Measurements from ENCODE around the gene WDR90. TPM values are rescaled to one million over a fixed set of nuclear protein-coding genes. Genes with fewer than 3 reads are reported as not detected.
A peak's percentile ranks its signal among the peaks of the same experiment; 100 is the strongest.

WDR90 gene
- total RNA-seq, 1 experiment from 2014 or later, result 68.2 TPM

- H3K4me3 Mint-ChIP-seq, result peak overlapping the region in 1 of 2 experiments; percentile 50; a peak in 2 of 5 replicates
- Histone ChIP-seq H4K5ac (ENCODE audit: insufficient read length, low read depth, low read length) (no peak overlapping the region), H4K91ac (ENCODE audit: insufficient read length, low read depth, low read length) (no peak overlapping the region), H4K20me1 (ENCODE audit: control insufficient read depth, insufficient read depth, insufficient read length) (no peaks in the 10 kb centered on the region), H3K23me2 (ENCODE audit: insufficient read length, low read depth, low read length, poor library complexity, severe bottlenecking) (no peaks in the 10 kb centered on the region), H3K79me1 (ENCODE audit: insufficient read depth, low read depth, low read length, poor library complexity, severe bottlenecking) (no peaks in the 10 kb centered on the region), H2BK120ac (ENCODE audit: low read depth, low read length, poor library complexity, severe bottlenecking) (no peak overlapping the region), H3T11ph (ENCODE audit: low read length) (no peak overlapping the region), H2BK12ac (ENCODE audit: insufficient read length, low read depth, low read length) (no peak overlapping the region), H4K8ac (replicated peaks; ENCODE audit: insufficient read length, low read depth, low read length) (no peak overlapping the region), H2AFZ (ENCODE audit: low read length) (no peak overlapping the region), H3K9me3 (ENCODE audit: control insufficient read depth, low read depth, low read length) (no peaks in the 10 kb centered on the region), H3K4me2 (ENCODE audit: insufficient read depth, insufficient read length, low read length) (no peak overlapping the region), H2BK5ac (ENCODE audit: insufficient read length, low read length) (no peak overlapping the region), H3K23ac (ENCODE audit: insufficient read length, low read depth, low read length) (no peak overlapping the region), H2AK5ac (ENCODE audit: insufficient read length, low read length) (no peak overlapping the region), H2BK20ac (ENCODE audit: low read depth, low read length, poor library complexity, severe bottlenecking) (no peak overlapping the region), H3K56ac (ENCODE audit: insufficient read length, low read depth, low read length) (no peak overlapping the region), H3K79me2 (ENCODE audit: insufficient read depth, low read length) (no peaks in the 10 kb centered on the region), H3K27ac (ENCODE audit: insufficient read length, low read depth, low read length) (no peak overlapping the region), H3K14ac (ENCODE audit: insufficient read depth, low read length) (no peak overlapping the region), H3K18ac (ENCODE audit: insufficient read length, low read depth, low read length) (no peak overlapping the region), H3K9ac (ENCODE audit: extremely low read depth, insufficient read length, low read length) (no peak overlapping the region), H2BK15ac (ENCODE audit: low read depth, low read length) (no peak overlapping the region), H3K4ac (ENCODE audit: low read depth, low read length) (no peak overlapping the region), H3K27me3 (ENCODE audit: insufficient read depth, low read length) (no peaks in the 10 kb centered on the region), H3K4me1 (ENCODE audit: insufficient read depth, low read length) (no peaks in the 10 kb centered on the region; the same call in 1 of the 2 replicates)
- H3K9me3 Mint-ChIP-seq, result no peaks in the 10 kb centered on the region
- peaks cover under 1 to 5% of the 10 kb centered on the region in 2 experiments for H3K4me1 Mint-ChIP-seq
- TF ChIP-seq, protein P1, sequence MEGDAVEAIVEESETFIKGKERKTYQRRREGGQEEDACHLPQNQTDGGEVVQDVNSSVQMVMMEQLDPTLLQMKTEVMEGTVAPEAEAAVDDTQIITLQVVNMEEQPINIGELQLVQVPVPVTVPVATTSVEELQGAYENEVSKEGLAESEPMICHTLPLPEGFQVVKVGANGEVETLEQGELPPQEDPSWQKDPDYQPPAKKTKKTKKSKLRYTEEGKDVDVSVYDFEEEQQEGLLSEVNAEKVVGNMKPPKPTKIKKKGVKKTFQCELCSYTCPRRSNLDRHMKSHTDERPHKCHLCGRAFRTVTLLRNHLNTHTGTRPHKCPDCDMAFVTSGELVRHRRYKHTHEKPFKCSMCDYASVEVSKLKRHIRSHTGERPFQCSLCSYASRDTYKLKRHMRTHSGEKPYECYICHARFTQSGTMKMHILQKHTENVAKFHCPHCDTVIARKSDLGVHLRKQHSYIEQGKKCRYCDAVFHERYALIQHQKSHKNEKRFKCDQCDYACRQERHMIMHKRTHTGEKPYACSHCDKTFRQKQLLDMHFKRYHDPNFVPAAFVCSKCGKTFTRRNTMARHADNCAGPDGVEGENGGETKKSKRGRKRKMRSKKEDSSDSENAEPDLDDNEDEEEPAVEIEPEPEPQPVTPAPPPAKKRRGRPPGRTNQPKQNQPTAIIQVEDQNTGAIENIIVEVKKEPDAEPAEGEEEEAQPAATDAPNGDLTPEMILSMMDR (conservative IDR thresholded peaks at IDR 0.05), result no peak
- DNase-seq, result no peak
- WGBS (ENCODE audit: extremely low coverage, insufficient read length, low lambda C conversion rate), result no CpG with 5 or more reads among the region's 21 CpGs
- no peaks in the 10 kb centered on the region for H3K27me3 Mint-ChIP-seq (ENCODE audit: low read depth)
- peaks cover 2 to 13% (median 8%) of the 10 kb centered on the region in 3 experiments; a peak in 5 of 7 replicates for H3K36me3 Mint-ChIP-seq (ENCODE audit: insufficient read depth in 1 of 3, low read depth in 3 of 3)
- H3K27ac Mint-ChIP-seq, result peak overlapping the region in 1 of 3 experiments; percentile 83; a peak in 1 of 7 replicates
These were observed 13.4 kb downstream of the WDR90 start for GRCh38 chr16:662597-662996.
